ENCODE measurements around the gene CREB1.
A peak's percentile ranks its signal among the peaks of the same experiment; 100 is the strongest.

The CREB1 gene

DNA sequence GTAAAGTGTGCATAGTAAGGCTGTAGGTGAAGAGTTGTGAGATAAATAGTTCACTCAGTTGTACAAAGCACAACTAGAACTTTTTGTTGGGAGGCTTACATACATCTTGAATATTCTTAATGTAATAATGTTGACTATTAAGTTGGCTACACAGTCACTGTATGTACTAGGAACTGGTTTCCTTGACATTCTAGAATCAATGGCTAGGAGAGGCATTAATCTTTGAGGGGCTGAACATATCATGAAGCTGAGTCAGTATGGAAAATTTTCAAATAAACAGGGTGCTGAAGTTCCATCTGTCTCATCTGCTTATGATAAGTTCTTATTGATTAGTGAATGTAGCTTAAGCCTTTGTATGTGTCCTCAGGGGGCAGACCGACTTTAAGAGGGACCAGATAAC lies 72.0 kb downstream of the CREB1 start:
- H3K4me3 ChIP-seq (ENCODE audit: low read depth, low read length), result no peak overlapping the region
- DNase-seq (ENCODE audit: low read depth), result no peak
- TF ChIP-seq, protein P1, sequence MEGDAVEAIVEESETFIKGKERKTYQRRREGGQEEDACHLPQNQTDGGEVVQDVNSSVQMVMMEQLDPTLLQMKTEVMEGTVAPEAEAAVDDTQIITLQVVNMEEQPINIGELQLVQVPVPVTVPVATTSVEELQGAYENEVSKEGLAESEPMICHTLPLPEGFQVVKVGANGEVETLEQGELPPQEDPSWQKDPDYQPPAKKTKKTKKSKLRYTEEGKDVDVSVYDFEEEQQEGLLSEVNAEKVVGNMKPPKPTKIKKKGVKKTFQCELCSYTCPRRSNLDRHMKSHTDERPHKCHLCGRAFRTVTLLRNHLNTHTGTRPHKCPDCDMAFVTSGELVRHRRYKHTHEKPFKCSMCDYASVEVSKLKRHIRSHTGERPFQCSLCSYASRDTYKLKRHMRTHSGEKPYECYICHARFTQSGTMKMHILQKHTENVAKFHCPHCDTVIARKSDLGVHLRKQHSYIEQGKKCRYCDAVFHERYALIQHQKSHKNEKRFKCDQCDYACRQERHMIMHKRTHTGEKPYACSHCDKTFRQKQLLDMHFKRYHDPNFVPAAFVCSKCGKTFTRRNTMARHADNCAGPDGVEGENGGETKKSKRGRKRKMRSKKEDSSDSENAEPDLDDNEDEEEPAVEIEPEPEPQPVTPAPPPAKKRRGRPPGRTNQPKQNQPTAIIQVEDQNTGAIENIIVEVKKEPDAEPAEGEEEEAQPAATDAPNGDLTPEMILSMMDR (conservative IDR thresholded peaks at IDR 0.05; ENCODE audit: low read depth, low read length), result no peak

DNA sequence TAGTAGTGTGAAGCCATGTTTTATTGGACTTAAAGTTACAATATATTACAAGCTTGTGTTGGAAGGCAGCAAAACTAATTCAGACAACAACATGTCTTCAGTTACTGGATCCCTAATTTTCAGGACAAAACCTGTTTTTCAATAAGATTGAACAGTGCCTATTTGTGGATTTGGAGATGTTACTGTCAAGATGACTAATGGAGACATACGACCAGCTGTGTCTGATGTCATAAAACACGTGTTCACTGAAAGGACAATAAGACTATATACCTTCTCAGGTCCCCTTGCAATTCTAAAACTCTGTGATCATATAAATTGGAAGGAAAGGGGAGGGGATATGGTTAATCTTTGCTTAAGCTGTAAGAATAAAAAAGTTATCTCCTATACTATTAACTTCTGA lies 73.7 kb downstream of the CREB1 start:
- no peak for DNase-seq (ENCODE audit: low read depth)
- no peak overlapping the region for H3K4me3 ChIP-seq (ENCODE audit: low read depth, low read length)
- TF ChIP-seq, protein P1 (conservative IDR thresholded peaks at IDR 0.05; ENCODE audit: low read depth, low read length), result no peak

DNA sequence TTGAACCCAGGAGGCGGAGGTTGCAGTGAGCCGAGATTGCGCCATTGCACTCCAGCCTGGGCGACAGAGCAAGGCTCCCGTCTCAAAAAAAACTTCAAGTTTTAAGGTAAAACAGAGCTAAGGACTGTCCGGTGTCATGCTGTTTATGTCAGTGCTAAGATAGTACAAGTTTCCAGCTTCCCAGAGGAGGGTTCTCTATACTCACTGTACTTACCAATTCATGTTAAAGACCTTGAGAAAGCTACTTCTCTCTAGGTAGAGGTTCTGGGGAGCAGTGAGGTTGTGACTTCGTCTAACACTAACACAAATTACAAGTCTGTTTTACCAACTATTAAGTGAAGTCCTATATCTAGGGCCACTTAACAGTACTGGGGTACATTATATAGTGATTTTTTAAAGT lies 76.6 kb downstream of the CREB1 start:
- TF ChIP-seq, protein P1 (conservative IDR thresholded peaks at IDR 0.05; ENCODE audit: low read depth, low read length), result no peak
- H3K4me3 ChIP-seq (ENCODE audit: low read depth, low read length), result no peak overlapping the region
- no peak for DNase-seq (ENCODE audit: low read depth)

DNA sequence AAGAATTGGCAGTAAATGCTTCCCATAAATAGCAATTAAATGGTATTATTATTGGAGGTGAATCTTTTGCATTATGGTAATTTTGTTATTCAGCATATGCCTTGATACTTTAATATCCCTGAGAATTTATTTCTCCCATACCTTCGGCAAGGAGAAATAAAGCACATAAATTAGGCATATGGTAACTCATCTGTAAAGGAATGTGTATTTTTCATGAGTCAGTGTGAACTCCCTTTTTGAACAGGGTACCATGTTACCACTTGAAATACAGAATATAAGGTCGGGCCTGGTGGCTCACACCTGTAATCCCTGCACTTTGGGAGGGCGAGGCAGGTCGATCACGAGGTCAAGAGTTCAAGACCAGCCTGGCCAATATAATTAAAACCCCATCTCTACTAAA lies 77.1 kb downstream of the CREB1 start:
- TF ChIP-seq, protein P1 (conservative IDR thresholded peaks at IDR 0.05; ENCODE audit: low read depth, low read length), result no peak
- no peak overlapping the region for H3K4me3 ChIP-seq (ENCODE audit: low read depth, low read length)
- DNase-seq (ENCODE audit: low read depth), result no peak

DNA sequence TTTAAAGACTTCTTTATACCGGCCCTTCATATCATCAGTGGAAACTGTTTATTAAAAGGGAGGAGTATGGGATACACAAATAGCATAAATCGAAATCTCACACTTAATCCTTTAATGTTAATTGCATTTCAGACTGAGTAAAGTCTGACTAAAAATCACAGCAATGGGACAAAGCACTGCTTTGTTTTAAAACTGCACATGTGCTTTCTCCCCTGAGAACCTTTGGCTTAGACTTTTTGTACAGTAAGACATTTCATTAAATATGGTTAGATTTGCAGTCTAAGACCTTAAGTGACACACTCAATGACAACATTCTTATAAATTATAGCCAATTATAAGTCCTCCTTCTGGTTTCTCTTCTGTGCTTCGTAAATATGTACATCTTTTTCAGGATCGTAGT lies 83.0 kb downstream of the CREB1 start:
- H3K4me3 ChIP-seq (ENCODE audit: low read depth, low read length), result no peak overlapping the region
- TF ChIP-seq, protein P1 (conservative IDR thresholded peaks at IDR 0.05; ENCODE audit: low read depth, low read length), result no peak
- no peak for DNase-seq (ENCODE audit: low read depth)

DNA sequence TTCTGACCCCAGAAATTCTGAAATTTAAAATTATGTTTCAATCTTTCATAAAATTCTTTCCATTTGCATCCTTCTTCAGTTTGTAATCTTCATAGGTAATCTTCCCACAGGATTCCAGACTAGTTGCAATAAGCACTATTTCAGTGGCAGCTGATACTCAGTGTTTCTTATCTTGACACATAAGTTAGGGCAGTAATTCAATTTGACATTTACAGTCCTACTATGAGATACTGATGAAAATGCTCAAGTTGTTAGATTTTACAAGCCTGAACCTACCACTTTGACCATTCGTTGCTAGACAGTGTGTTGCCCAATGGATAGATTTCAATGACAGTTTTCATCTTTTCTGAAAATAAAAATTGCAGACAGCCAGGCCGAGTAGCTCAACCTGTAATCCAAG lies 85.1 kb downstream of the CREB1 start:
- H3K4me3 ChIP-seq (ENCODE audit: low read depth, low read length), result no peak overlapping the region
- DNase-seq (ENCODE audit: low read depth), result no peak
- TF ChIP-seq, protein P1 (conservative IDR thresholded peaks at IDR 0.05; ENCODE audit: low read depth, low read length), result no peak

DNA sequence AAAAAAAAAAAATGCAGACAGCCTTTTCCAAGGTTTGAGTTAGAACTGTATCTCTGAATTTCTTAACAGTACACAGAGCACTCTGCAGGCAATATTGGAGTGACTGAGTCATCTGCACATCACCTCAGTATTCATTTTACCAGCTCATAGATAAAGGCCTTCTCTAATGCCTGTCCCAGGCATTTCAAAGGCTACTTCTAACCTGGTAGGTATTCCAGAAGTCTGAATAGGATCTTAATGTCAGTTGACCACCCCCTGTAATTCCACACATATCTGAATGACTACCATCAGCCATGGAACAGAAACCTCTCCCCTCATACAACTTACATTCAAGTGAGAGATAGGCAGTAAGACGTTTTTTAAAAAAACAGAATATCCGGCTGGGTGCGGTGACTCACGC lies 86.4 kb downstream of the CREB1 start:
- DNase-seq (ENCODE audit: low read depth), result peak; percentile 74
- TF ChIP-seq, protein P1 (conservative IDR thresholded peaks at IDR 0.05; ENCODE audit: low read depth, low read length), result no peak
- no peak overlapping the region for H3K4me3 ChIP-seq (ENCODE audit: low read depth, low read length)

All from choroid plexus epithelial cell (primary cell).